HepG2 (cell line): ENCODE results near the gene SV2B. TPM values are rescaled to one million over a fixed set of nuclear protein-coding genes. Genes with fewer than 3 reads are reported as not detected.

Source experiments
- ATAC-seq: fragments of 200-7000 bp; cut with Tn5 transposase; 3 replicates; pipeline ENCODE4 v1.9.1; 2020; ENCODE audit warnings: mild to moderate bottlenecking, moderate library complexity
- BruUV-seq: library from RNA; stranded (reverse); fragments of 400-500 nt; replicated peaks from 2 replicates; lab custom pipeline; 2021; lab: Mats Ljungman, UMichigan
- CTCF ChIA-PET: fragments of 300-600 bp; formaldehyde crosslinking; extraction: SDS; loops from one replicate; lab custom pipeline; 2021; ENCODE audit warnings: low total read pairs, inconsistent platforms, low intra/inter-chr PET ratio; lab: Yijun Ruan, JAX
- POLR2A ChIA-PET: fragments of 350-600 bp; sonication (Branson Sonifier 250); formaldehyde crosslinking; loops from one replicate; lab custom pipeline; 2020; ENCODE audit warnings: antibody characterized with exemption, inconsistent platforms; lab: Yijun Ruan, JAX
- DNase-seq: peaks from one replicate; pipeline ENCODE4 v3.0.0-alpha.2; 2015; ENCODE audit warnings: low spot score
- FAIRE-seq: peaks from 3 replicates; lab custom pipeline; 2011; peaks lifted over from hg19 to GRCh38; lab: Jason Lieb, UNC
- H2AFZ ChIP-seq: one replicate; pipeline ENCODE4 v1.6.1; 2011; ENCODE audit warnings: low read length, inconsistent platforms
- H3K27ac ChIP-seq: fragments of 300-600 bp; 3 replicates; pipeline ENCODE4 v1.8.0; 2011; ENCODE audit warnings: mixed run types, mild to moderate bottlenecking, mixed read lengths, low read length, inconsistent platforms; ENCODE audit not compliant: insufficient read depth; ENCODE audit errors: extremely low read length
- H3K27me3 ChIP-seq, 2 experiments: fragments of 200-600 bp in 1 of 2; 2 replicates in 1 of 2; 3 replicates in 1 of 2; pipeline versions ENCODE4 v1.6.0 to v1.8.0; 2011; ENCODE audit warnings: low read length in 2 of 2, mild to moderate bottlenecking in 2 of 2, moderate library complexity in 2 of 2, inconsistent platforms in 1 of 2; ENCODE audit not compliant: insufficient read depth in 2 of 2, control insufficient read depth in 1 of 2
- H3K36me3 ChIP-seq, 2 experiments: fragments of 200-600 bp in 1 of 2; replicated peaks in 1 of 2; 2 replicates in 1 of 2; 3 replicates in 1 of 2; pipeline versions ENCODE4 v1.5.1 to v1.8.0; 2011; ENCODE audit warnings: low read length in 2 of 2, inconsistent platforms in 1 of 2; ENCODE audit not compliant: insufficient read depth in 2 of 2, control insufficient read depth in 1 of 2
- H3K4me1 ChIP-seq: 2 replicates; pipeline ENCODE4 v1.5.1; 2012; ENCODE audit warnings: low read length, inconsistent platforms; ENCODE audit not compliant: insufficient read depth
- H3K4me2 ChIP-seq: 2 replicates; pipeline ENCODE4 v1.6.0; 2011; ENCODE audit warnings: low read depth, low read length, inconsistent platforms
- H3K4me3 ChIP-seq, 3 experiments: fragments of 200-600 bp in 1 of 3; sonication (generic), shearing (Covaris generic) in 1 of 3; replicated peaks in 1 of 3; 2 replicates each; pipeline ENCODE4 v1.5.1; 2011 to 2016; ENCODE audit warnings: low read length in 3 of 3, inconsistent platforms in 2 of 3, low read depth in 2 of 3, mild to moderate bottlenecking in 2 of 3, control low read depth in 1 of 3, mixed read lengths in 1 of 3; ENCODE audit not compliant: insufficient read depth in 1 of 3
- H3K79me2 ChIP-seq: one replicate; pipeline ENCODE4 v1.6.1; 2011; ENCODE audit warnings: low read length, inconsistent platforms; ENCODE audit not compliant: insufficient read depth
- H3K9ac ChIP-seq: 2 replicates; pipeline ENCODE4 v1.6.0; 2011; ENCODE audit warnings: mild to moderate bottlenecking, low read depth, low read length, inconsistent platforms; ENCODE audit not compliant: insufficient read depth
- H3K9me3 ChIP-seq: 2 replicates; pipeline ENCODE4 v1.5.1; 2012; ENCODE audit warnings: mild to moderate bottlenecking, low read length
- H4K20me1 ChIP-seq: 2 replicates; pipeline ENCODE4 v1.6.0; 2011; ENCODE audit warnings: inconsistent platforms, mild to moderate bottlenecking, low read length, moderate library complexity; ENCODE audit not compliant: insufficient read depth
- NFYB ChIP-seq: sonication (generic); formaldehyde crosslinking; IDR thresholded peaks from 2 replicates; pipeline ENCODE4 v1.4.0; 2020; ENCODE audit warnings: missing genetic modification reagents
- NFYC ChIP-seq: IDR thresholded peaks from 2 replicates; pipeline ENCODE4 v1.6.1; 2016; ENCODE audit warnings: missing genetic modification reagents, missing compliant biosample characterization
- POGZ ChIP-seq: sonication (generic); formaldehyde crosslinking; IDR thresholded peaks from 2 replicates; pipeline ENCODE4 v1.4.0; 2020; ENCODE audit warnings: mild to moderate bottlenecking, missing genetic modification reagents
- THAP11 ChIP-seq: IDR thresholded peaks from 2 replicates; pipeline ENCODE4 v1.6.1; 2016; ENCODE audit warnings: missing biosample characterization, missing genetic modification reagents
- ZEB1 ChIP-seq: IDR thresholded peaks from 2 replicates; pipeline ENCODE4 v1.6.1; 2012; ENCODE audit warnings: mild to moderate bottlenecking, low read depth, inconsistent platforms; ENCODE audit not compliant: insufficient replicate concordance
- ZNF143 ChIP-seq: sonication (generic); formaldehyde crosslinking; IDR thresholded peaks from 2 replicates; pipeline ENCODE4 v1.4.0; 2020; ENCODE audit warnings: missing genetic modification reagents
- ZNF230 ChIP-seq: sonication (generic); formaldehyde crosslinking; IDR thresholded peaks from 2 replicates; pipeline ENCODE4 v1.4.0; 2020; ENCODE audit warnings: mild to moderate bottlenecking, missing genetic modification reagents
- WGBS: methylation state at CpG from one replicate; pipeline ENCODE4 v1.1.6; 2017; ENCODE audit warnings: low lambda C conversion rate; 5-methylcytosine and 5-hydroxymethylcytosine counted together
- in situ Hi-C: cut with HindIII; loops from 2 replicates; pipeline ENCODE4 v1.10.0; 2017; ENCODE audit warnings: low pct_unique_long_range_greater_than_20kb; ENCODE audit not compliant: extremely low pct_ligation_motif_present
- intact Hi-C: fragments of 100-400 bp; cut with micrococcal nuclease; formaldehyde crosslinking; loops from one replicate; pipeline ENCODE4 v1.10.0; 2022; ENCODE audit not compliant: unreplicated experiment
- polyA plus RNA-seq, 8 experiments: library from polyadenylated mRNA; depleted of rRNA in 3 of 8; stranded (reverse) in 7 of 8; unstranded in 1 of 8; fragments of >200 nt; fragmentation: Illumina TruSeq in 4 of 8; extraction: Trizol in 4 of 8; gene quantifications; 2 replicates each; pipeline versions ENCODE4 v1.2.1 to v1.2.3, GENCODE V29; 2011 to 2016; ENCODE audit warnings: low read depth in 4 of 8, missing spikeins in 1 of 8, mixed read lengths in 1 of 8; ENCODE audit not compliant: insufficient read depth in 1 of 8
- total RNA-seq, 5 experiments: library from RNA; depleted of rRNA; stranded (reverse); fragments of >200 nt; fragmentation: Illumina TruSeq; extraction: Trizol; gene quantifications; 2 replicates each; pipeline ENCODE4 v1.2.3, GENCODE V29; 2016; ENCODE audit warnings: low read depth in 1 of 5
- TF ChIP-seq, protein P1 (sequence below): sonication (generic); formaldehyde crosslinking; IDR thresholded peaks from 2 replicates; pipeline ENCODE4 v1.4.0; 2020; ENCODE audit warnings: missing genetic modification reagents; ENCODE audit errors: not compliant biosample characterization

SV2B gene
- total and polyA plus RNA-seq, 2 of the 13 experiments (the other 11 are each of a cell fraction or from before 2014, with no cell fraction given), result not detected

GRCh38 chr15:91290553-91290952 is 190.5 kb downstream of the SV2B start (continued):
- TF ChIP-seq, protein P1, sequence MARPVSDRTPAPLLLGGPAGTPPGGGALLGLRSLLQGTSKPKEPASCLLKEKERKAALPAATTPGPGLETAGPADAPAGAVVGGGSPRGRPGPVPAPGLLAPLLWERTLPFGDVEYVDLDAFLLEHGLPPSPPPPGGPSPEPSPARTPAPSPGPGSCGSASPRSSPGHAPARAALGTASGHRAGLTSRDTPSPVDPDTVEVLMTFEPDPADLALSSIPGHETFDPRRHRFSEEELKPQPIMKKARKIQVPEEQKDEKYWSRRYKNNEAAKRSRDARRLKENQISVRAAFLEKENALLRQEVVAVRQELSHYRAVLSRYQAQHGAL (CRISPR knock-in tag), result no peak
- no peak for TF ChIP-seq ZNF230

GRCh38 chr15:91291673-91292072 is 191.6 kb downstream of the SV2B start:
- no peaks in the 10 kb centered on the region for H3K79me2 ChIP-seq
- no peaks in the 10 kb centered on the region for H3K4me1 ChIP-seq
- BruUV-seq, result no TSS peak
- no peaks in the 10 kb centered on the region for H3K9me3 ChIP-seq
- H4K20me1 ChIP-seq, result no peaks in the 10 kb centered on the region
- peak; percentile 65 for TF ChIP-seq NFYC (CRISPR knock-in tag)
- TF ChIP-seq ZNF143 (CRISPR knock-in tag), result peak; percentile 75
- TF ChIP-seq POGZ (CRISPR knock-in tag), result no peak
- no peak for TF ChIP-seq ZEB1
- peak; percentile 69 for TF ChIP-seq THAP11 (CRISPR knock-in tag)
- TF ChIP-seq NFYB, result peak; percentile 76
- in situ Hi-C loops, result no loop called here
- FAIRE-seq (no peak), DNase-seq (no peak), ATAC-seq (no peak)
- H3K9ac ChIP-seq, result no peak overlapping the region
- H3K36me3 ChIP-seq, result no peaks in the 10 kb centered on the region
- no peak overlapping the region for H3K27ac ChIP-seq
- H2AFZ ChIP-seq, result no peak overlapping the region
- ChIA-PET POLR2A (no interaction called here), CTCF (no interaction called here)
- H3K4me3 ChIP-seq, result no peak overlapping the region
- H3K4me2 ChIP-seq, result no peak overlapping the region
- H3K27me3 ChIP-seq, result peaks cover 0 to 21% of the 10 kb centered on the region in 2 experiments; a peak in 4 of 5 replicates
- intact Hi-C loops, result no loop called here
- 85% methylated on average over 3 of the region's 3 CpGs for WGBS
